Measurements from ENCODE around the gene DUSP18.
A peak's percentile ranks its signal among the peaks of the same experiment; 100 is the strongest.
"Not testable (repeated sequence)": the region's sequence is repeated elsewhere in the genome, so short reads cannot be mapped to it uniquely, and the experiment has no call there.

DUSP18 gene

GRCh38 chr22:30679895-30680690, 12.4 kb upstream of the DUSP18 start:
- DNase-seq (ENCODE audit: low read depth): not testable (repeated sequence)

GRCh38 chr22:30676565-30676964, 8.9 kb upstream of the DUSP18 start:
- DNase-seq (ENCODE audit: low read depth): not testable (repeated sequence)

- DNase-seq (ENCODE audit: low read depth): no peak
These were observed 7.8 kb upstream of the DUSP18 start for GRCh38 chr22:30675436-30675835.

GRCh38 chr22:30674482-30674881, 6.8 kb upstream of the DUSP18 start:
- DNase-seq (ENCODE audit: low read depth): no peak

- DNase-seq (ENCODE audit: low read depth): no peak
These were observed 5.5 kb upstream of the DUSP18 start for GRCh38 chr22:30673136-30673535.

GRCh38 chr22:30671071-30671470, 3.4 kb upstream of the DUSP18 start:
- no peak for DNase-seq (ENCODE audit: low read depth)

GRCh38 chr22:30668386-30668710, 673 bp upstream of the DUSP18 start:
- DNase-seq (ENCODE audit: low read depth): no peak

GRCh38 chr22:30667107-30667493, 575 bp downstream of the DUSP18 start:
- no peak for DNase-seq (ENCODE audit: low read depth)

GRCh38 chr22:30665786-30666185, 1.9 kb downstream of the DUSP18 start:
- no peak for DNase-seq (ENCODE audit: low read depth)

- DNase-seq (ENCODE audit: low read depth): no peak
These were observed 2.4 kb downstream of the DUSP18 start for GRCh38 chr22:30665266-30665665.

GRCh38 chr22:30664798-30665197, 2.9 kb downstream of the DUSP18 start:
- DNase-seq (ENCODE audit: low read depth): no peak

- no peak for DNase-seq (ENCODE audit: low read depth)
These were observed 5.6 kb downstream of the DUSP18 start for GRCh38 chr22:30662040-30662439.

GRCh38 chr22:30655532-30655931, 12.1 kb downstream of the DUSP18 start:
- DNase-seq (ENCODE audit: low read depth): no peak

GRCh38 chr22:30654361-30654760, 13.3 kb downstream of the DUSP18 start:
- DNase-seq (ENCODE audit: low read depth): no peak

- no peak for DNase-seq (ENCODE audit: low read depth)
These were observed 14.8 kb downstream of the DUSP18 start for GRCh38 chr22:30652852-30653251.

GRCh38 chr22:30650508-30651116, 17.1 kb downstream of the DUSP18 start:
- DNase-seq (ENCODE audit: low read depth): no peak

GRCh38 chr22:30649430-30650007, 18.2 kb downstream of the DUSP18 start:
- DNase-seq (ENCODE audit: low read depth): peak; percentile 70

GRCh38 chr22:30648825-30649224, 18.9 kb downstream of the DUSP18 start:
- no peak for DNase-seq (ENCODE audit: low read depth)

GRCh38 chr22:30647536-30647935, 20.1 kb downstream of the DUSP18 start:
- DNase-seq (ENCODE audit: low read depth): no peak

- DNase-seq (ENCODE audit: low read depth): no peak
These were observed 21.0 kb downstream of the DUSP18 start for GRCh38 chr22:30646518-30647160.

- no peak for DNase-seq (ENCODE audit: low read depth)
These were observed 24.4 kb downstream of the DUSP18 start for GRCh38 chr22:30643055-30643875.

GRCh38 chr22:30640839-30641430, 26.7 kb downstream of the DUSP18 start:
- no peak for DNase-seq (ENCODE audit: low read depth)

Data from fibroblast of the conjunctiva (primary cell).